NCI-H187 (cell line): ENCODE measurements around the gene GALNTL6.
"Not testable (repeated sequence)": the region's sequence is repeated elsewhere in the genome, so short reads cannot be mapped to it uniquely, and the experiment has no call there.

Experiments
- DNase-seq, 2 experiments: peaks; one replicate each; lab custom pipeline; 2025; lab: John Stamatoyannopoulos, UW

GALNTL6 gene

GRCh38 chr4:172750910-172751309 lies 937.7 kb downstream of the GALNTL6 start:
- no peak for DNase-seq

DNA sequence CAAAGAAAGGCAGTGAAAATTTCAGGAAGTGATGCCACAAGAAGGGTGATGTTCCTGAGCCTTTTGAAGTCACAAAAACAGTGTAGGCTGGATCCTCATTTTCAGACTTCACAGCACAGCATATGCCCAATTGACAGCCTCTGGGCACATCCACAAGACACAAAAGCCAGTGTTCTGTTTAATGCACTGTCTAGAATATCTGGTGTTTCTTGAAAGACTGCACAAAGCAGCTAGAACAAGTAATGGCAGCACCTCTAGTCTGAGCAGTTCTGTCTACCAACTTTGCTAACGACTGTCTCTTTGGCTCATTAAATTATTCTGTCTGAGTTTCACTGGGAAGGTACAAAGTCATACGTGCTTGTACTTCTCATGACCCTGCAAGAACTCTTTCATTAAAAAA lies 938.3 kb downstream of the GALNTL6 start:
- DNase-seq = no peak

GRCh38 chr4:172758586-172759340 lies 945.6 kb downstream of the GALNTL6 start:
- DNase-seq = no peak

DNA sequence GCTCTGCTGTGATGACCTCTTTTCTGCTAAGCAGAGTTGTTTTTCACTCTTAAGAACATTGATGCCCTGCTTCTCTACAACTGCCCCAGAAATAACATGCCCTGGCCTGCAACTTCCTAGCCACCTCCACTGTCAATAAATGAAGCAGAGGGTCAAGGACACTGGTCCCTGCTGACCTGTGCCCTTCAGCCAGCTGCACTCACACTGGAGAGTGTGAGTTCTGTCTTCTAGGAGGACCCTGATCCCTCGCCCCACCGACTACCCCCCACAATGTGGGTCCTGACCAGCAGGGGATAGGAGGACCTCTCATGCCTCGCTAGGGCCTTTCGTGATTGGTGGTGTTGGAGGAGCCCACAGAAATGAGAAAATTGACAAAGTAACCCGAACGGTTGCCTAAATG lies 947.3 kb downstream of the GALNTL6 start:
- DNase-seq = no peak

GRCh38 chr4:172762895-172763294 lies 949.7 kb downstream of the GALNTL6 start:
- DNase-seq = no peak

GRCh38 chr4:172770787-172771186 lies 957.6 kb downstream of the GALNTL6 start:
- DNase-seq = no peak

- no peak for DNase-seq
These were observed 959.6 kb downstream of the GALNTL6 start for GRCh38 chr4:172772781-172773180.

DNA sequence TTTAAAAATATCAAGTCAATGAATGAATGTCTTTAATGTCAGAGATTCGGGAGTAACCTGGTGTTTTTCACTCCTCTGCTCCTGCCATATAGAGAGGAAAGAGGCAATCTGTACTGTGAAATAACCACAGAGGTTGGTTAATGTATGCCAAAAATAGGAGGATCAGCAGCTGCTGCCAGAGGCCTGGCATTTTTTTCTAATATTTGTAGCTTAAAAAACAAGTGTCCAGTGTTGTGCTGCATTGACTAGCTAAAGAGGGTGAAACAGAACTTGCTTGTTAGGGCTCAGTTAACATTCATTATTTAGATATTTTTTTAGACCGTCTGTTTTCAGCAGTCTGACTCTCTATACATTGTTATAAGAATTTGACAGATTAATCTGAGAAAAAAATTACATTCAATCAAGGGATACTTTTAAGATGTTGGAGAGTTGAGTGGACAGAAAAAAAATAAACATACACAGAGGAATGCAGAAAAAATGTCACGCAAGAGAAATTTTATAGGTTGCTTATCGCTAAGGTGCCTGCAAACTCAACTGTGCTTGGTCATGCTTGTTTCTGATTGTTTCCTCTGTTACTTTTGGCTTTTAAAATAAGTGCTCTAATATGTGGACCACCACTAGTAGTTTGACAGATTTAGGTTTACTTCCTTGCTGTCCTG lies 963.1 kb downstream of the GALNTL6 start:
- DNase-seq = no peak

- DNase-seq = no peak
These were observed 964.7 kb downstream of the GALNTL6 start for GRCh38 chr4:172777729-172778431.

DNA sequence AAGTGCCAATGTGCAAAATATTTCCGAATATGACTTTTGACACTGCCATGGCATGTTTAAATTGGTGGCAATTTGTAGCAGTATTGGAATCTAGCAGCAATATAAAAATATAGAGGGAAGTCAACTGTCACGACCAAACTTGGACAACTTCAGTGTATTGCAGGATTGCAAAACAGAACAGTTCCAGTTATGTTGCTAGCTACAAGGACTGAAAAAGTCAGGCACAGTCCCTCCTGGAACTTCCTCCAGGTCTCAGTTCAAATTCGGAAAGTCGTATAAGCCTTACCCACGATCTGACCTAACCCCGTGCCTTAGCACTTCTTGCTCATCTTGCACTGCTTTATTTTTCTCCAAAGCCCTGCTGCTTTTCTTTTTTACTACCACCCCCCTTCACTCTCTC lies 965.4 kb downstream of the GALNTL6 start:
- DNase-seq = no peak

DNA sequence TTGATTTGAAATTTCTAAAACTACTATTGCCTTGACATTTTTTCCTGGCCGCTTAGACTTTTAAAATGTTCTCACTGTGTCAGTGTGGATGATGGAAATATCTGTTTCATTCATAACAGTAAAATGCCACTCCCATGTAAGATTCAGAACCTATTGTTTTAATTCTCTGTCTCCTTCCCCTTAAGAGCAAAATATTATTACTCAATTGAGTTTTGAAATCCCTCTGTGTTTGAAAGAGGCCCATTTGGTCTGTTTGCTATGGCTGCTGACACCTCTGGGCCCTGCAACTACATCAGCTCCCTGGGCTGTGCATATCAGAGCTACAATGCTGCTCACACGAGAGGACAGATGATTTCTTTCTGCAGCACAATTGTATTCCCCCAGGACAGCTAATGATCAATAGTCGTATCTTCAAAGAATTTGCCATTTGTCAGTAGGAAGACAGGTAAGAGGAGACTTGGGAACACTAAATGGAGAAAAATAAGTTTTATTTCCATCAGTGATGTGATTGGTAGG lies 967.4 kb downstream of the GALNTL6 start:
- DNase-seq = no peak

GRCh38 chr4:172785613-172786012 lies 972.4 kb downstream of the GALNTL6 start:
- no peak for DNase-seq

GRCh38 chr4:172786039-172786792 lies 973.0 kb downstream of the GALNTL6 start:
- no peak for DNase-seq

DNA sequence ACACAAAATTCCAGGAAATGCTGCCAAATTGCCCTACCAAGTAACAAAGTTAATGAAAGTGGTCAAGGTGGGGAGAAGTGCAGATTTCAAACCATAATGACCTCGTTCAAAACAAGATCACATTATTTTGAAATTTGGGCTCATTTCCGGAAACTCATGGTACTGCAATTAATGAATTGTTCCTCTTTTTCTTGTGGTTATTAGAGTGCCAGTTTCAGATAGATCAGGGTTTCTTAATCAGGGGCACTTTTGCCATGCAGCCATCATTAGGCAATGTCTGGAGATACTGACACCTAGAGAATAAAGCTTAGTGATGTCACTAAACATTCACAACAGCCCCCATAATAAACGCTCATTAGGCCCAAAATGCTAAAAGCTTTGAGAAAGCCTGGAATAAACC lies 973.9 kb downstream of the GALNTL6 start:
- DNase-seq = no peak

DNA sequence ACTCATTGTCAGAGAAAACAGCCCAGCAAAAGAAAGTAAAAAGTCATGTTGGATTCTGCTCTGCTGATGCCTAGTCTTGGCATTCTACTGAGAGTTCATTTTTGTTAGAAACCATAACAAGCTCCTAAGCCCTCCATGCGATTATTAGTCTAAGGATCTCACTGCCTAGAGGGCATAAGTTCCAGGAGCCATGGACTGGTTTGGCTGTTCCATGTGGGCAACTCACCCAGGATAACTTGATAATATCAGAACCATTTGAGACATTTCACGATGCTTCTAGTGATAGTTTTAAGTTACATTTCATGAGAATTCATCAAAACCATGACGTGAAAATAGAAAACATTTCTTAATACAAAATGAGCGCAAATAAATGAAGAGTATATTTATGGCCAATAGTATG lies 978.6 kb downstream of the GALNTL6 start:
- no peak for DNase-seq

DNA sequence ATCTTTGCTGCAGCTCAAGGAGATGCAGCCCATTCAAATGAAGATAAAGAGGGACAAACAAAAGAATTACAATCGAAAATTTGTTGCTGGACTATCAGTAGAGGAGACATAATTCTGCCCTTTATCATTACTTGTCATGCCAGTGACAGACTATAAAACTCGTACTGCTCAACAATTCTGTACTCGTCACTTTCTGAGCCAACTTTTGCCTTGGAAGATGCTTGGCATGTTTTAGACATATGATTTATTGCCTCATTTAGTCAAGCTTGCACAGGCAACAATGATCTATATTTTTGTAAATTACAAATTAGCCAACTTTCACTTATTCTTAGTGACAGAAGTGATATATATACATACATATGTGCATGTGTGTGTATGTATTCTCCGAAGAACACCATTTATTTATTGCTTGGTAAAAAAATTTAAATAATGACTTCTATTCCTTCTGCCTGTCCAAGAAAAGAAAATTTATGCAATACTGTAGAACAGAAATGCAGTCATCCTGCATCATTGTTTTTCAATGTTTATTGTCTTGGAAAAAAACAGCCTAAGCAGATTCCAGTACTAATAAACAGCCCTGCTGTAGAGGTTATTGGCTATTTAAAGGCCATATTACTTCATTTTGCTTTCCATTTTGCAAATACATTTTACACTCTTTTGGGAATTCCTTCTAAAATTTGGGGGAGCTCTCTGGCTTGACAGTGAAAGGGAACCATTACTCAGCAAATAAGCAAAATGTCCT lies 980.5 kb downstream of the GALNTL6 start:
- DNase-seq = no peak

- DNase-seq = no peak
These were observed 981.1 kb downstream of the GALNTL6 start for GRCh38 chr4:172794307-172794703.

- DNase-seq = not testable (repeated sequence)
These were observed 984.1 kb downstream of the GALNTL6 start for GRCh38 chr4:172797281-172797680.

GRCh38 chr4:172802032-172802431 lies 988.8 kb downstream of the GALNTL6 start:
- DNase-seq = no peak

DNA sequence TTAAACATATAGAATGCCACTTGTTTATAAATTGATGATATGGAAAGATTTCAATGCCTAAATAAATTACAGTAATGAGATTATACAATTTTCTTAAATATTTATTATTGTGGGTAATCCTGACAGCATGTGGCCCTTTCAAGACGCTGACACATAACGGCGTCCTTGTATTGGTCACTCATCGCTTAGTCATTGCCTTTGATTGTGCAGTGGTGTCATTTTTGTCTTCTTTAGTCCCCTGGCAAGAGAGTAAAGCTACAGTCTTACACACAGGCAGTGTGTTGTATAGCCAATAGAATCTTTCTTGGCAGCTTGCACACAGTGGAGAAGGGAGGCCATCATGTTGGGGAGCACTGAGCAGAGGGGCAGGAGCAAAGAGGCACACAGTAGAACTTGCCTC lies 993.6 kb downstream of the GALNTL6 start:
- DNase-seq = no peak

DNA sequence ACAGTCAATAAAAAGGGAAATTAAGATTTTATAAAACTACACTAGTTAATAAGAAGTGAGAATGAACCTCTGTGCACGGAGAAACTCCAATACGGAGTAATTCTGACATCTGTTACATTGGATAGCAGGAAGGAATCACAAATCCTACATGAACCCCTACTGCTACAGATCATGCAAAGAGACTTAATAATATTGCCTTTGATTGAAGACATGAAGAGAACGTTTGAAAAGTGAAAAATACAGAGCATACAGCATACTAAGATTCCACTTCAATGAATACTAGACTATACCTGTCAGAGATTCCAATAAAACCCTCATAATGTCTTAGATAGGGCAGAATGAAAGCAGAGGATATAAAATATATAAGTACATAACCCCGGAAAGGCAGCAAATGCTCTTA lies 995.0 kb downstream of the GALNTL6 start:
- DNase-seq = no peak
